CD4-positive, alpha-beta T cell treated with Interleukin-21 for 1 hour (primary cell): ENCODE results near the gene SPSB1.

ENCODE experiments used
- DNase-seq: peaks from one replicate; pipeline ENCODE4 v3.0.0-alpha.2; 2020

Gene SPSB1

DNA sequence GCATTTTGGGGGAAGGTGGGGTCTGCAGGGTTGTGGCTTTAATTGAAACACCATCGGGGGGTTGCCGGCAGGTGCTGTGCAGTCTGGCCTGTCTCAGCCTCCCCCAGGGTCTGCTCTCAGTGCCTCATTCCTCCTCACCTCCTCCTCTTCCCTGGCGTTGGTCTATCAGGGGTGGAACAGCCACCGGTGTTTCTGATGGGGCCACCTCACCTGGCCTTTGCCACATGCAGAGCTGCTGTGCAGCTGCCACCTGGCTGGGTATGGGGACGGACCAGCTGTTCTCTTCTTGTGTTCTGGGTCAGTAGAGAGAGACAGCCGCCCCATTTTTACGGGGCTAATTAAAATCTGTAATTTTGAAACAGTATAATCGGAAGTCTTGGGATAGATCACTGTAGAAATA is 53.9 kb downstream of the SPSB1 start:
- DNase-seq = no peak

DNA sequence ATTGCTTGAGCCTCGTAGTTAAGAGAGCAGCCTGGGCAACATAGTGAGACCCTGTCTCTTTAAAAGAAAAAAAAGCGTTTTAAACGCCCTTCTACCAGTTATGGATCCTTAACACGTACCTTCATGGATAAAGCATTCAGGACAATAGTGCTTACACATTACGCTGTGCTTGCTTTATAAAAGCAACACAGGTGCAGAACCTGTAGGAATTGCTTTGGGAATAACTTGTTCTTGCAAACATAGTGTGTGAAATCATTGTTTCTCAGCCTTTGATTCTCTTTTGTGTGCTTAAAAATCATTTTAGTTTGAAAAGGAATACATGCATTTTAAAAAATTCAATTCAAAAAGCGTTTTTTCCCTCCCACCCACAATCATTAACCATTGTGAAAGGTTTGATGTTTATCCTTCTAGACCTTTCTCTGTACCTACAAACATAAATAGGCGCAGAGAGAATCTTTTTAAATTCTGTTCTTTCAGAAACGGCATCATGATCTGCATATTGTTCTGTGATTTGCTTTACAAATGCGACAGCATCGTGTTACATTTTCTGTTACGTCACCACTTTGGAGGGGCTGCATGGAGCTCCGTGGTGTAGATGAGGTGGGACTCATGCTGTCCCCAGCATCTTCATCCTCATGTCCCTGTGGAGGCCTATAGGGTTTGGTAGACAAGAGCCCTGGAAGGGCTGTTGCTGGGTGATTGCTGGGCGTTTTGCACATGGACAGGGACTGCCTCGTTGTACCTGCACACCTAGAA is 54.6 kb downstream of the SPSB1 start:
- no peak for DNase-seq

GRCh38 chr1:9349331-9349851 is 56.7 kb downstream of the SPSB1 start:
- no peak for DNase-seq

- DNase-seq = no peak
Observed at GRCh38 chr1:9350013-9350908, 57.6 kb downstream of the SPSB1 start.

DNA sequence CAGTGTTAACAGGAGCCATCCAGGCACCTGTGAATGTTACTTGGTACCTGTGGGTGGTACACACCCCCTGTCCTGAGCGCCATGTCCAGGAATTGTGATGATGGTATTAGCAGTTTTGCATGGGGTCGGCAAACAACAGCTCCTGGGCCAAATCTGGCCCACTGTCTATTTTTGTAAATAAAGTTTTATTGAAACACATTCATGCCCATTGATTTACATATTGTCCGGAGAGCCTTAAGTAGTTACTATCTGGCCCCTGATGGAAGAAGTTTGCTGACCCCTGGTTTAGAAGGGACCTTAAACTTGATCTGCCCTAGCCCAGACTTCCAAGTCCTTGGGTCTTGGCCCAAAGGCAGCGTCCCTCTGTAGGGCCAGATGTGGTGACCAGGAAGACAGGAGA is 58.3 kb downstream of the SPSB1 start:
- no peak for DNase-seq

GRCh38 chr1:9351654-9352271 is 59.1 kb downstream of the SPSB1 start:
- no peak for DNase-seq

DNA sequence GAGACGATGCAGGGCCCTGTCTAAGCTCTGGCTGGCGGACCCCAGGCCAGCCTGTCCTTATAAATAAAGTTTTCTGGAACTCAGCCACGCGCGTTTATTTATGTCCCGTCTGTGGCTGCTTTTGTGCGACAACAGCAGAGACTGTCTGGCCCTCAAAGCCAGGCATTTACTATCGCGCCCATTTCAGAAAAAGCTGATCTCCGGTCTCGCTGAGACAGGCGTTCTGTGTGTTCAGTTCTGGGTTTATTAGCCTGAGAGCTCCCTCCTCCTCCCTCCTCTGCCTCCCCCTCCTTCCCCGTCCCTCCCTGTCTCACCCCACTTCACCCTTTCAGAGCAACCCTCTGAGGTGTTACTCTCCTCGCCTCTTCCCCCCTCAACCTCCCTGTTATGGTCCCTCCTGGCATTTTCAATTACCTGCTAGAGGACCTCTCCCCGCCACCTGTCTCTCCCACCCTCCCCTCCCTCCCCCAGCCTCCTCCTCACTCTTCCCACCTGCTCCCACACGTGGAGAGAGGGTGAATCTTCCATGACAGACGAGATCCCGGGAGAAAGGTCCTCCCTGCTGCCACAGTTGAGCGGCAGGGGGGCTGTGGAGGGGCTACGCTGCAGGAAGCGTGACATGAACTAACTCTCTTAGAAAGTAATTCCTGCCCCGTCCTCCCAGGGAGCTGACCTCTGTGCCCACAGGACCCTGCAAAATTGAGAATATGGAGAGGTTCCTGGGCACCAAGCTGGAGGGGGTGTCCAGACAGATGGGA is 59.9 kb downstream of the SPSB1 start:
- DNase-seq = no peak

DNA sequence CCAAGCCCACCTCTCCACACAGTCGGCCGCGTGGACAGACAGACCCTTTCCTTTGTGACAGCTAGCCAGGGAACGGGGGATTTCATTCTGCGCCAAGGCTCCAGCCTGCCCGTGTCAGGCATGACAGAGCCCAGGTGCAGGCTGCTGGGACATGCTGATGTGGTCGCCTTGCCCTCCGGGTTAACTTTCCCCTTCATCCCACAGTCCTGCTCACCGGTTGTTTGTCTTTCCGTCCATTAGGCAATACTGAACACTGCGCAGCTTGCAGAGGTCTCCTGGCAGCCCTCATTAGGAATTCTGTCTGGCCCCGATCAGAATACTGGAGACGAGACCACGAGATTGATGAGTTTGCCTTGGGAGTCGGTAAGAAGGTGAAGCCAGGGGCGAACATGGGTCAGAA is 62.8 kb downstream of the SPSB1 start:
- DNase-seq = no peak

- DNase-seq = no peak
Observed at GRCh38 chr1:9356021-9356420, 63.3 kb downstream of the SPSB1 start.

GRCh38 chr1:9356829-9357466 is 64.3 kb downstream of the SPSB1 start:
- no peak for DNase-seq

- no peak for DNase-seq
Observed at GRCh38 chr1:9357958-9358357, 65.3 kb downstream of the SPSB1 start.

DNA sequence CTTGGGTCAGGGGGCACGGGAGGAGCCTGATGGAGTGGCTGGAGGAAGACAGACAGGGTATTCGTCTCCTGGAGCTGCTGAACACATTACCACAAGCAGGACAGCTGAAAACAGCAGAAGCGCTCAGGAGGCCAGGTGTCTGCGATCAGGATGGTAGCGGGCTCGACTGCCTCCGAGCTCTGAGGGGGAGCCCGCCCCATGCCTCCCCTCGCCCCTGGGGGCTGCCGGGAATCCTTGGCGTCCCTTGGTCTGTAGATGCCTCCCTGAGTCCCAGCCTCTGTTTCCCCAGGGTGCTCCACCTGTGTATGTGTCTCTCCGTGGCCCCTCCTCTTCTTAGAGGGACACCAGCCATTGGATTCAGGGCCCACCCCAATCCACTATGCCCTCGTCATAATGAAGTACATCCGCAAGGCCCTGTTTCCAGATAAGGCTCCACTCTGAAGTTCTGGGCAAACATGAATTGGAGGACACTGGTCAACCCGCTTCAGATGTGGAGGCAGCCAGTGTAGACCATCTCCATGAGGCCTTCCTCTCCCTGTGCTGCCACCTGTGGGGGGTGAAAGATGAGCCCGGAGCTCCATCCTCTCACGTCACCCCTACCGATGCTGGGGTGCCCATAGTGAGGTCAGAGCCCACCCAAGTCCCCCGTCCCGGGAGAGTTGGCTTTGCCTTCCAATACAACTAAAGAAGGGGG is 67.8 kb downstream of the SPSB1 start:
- DNase-seq = no peak

- DNase-seq = no peak
Observed at GRCh38 chr1:9361630-9362260, 69.1 kb downstream of the SPSB1 start.

GRCh38 chr1:9362488-9362887 is 69.8 kb downstream of the SPSB1 start:
- DNase-seq = no peak

DNA sequence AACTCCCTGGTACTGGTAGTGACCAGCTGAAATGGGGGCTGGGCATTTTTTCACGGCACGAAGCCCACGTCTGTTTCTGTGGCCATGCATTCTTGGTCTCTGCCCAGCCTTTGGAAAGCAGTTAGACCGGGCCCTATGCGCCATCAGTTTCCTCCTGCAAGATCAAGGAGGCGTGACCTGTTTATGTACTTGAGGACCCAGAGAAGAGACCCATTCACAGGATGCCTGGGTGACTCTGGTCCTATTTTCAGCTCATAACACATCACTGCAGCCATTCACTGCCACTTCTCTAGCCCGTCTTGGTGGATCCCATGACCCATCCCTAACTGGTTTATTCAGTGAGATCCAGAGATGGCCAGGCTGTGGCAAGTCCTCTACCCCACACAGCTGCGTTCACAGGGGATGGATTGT is 70.4 kb downstream of the SPSB1 start:
- no peak for DNase-seq

GRCh38 chr1:9366298-9366697 is 73.6 kb downstream of the SPSB1 start:
- DNase-seq = no peak

DNA sequence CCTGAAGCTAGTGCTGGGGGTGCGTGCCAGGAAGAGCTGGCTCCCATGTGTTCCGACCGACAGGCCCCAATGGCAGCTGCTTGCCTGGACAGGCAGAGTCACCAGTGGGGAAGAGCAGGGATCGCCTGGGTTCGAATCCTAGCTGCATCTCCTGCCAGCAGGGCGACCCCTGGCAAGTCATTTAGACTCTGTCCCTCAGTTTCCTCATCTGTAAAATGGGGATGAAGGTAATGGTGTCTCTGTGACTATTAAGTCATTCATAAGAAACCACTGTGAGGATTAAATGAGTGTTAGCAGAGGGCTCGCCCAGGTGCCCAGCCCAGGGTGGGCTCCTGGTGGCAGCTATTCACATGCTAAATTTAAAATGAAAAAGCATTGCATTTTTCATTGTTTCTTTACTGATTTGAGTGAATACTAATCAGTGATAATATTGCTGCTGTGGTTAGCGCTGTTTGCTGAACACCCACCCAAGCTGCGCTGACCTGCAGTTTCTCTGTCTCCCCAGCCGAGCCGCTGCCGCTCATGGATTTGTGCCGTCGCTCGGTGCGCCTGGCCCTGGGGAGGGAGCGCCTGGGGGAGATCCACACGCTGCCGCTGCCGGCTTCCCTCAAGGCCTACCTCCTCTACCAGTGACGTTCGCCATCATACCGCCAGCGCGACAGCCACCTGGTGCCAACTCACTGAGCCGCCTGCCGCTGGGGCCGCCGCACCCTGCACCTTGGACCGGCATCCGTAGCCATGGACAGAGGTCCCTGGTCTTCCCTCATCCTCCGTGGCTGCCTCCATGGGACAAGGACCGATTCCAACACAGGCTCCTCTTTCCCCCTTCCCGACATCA is 74.5 kb downstream of the SPSB1 start:
- DNase-seq = no peak

DNA sequence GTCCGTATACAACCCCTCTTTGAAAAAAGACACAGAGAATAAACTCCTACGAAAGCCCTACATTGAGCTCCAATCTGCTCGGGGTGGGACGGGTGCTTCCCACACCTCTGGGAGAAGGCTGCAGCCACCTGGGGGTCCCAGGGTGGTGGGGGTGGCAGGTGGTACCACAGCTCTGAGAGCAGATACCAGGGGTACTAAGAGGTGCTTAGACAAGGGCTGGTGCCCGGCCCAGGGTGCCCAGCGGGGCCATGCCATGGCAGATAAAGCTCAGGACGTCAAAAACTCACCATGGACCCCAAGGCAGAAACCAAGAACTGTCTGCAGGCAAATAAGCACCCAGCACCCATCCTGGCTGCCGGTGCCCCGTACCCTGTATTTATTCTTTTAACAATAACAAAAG is 75.1 kb downstream of the SPSB1 start:
- no peak for DNase-seq

DNA sequence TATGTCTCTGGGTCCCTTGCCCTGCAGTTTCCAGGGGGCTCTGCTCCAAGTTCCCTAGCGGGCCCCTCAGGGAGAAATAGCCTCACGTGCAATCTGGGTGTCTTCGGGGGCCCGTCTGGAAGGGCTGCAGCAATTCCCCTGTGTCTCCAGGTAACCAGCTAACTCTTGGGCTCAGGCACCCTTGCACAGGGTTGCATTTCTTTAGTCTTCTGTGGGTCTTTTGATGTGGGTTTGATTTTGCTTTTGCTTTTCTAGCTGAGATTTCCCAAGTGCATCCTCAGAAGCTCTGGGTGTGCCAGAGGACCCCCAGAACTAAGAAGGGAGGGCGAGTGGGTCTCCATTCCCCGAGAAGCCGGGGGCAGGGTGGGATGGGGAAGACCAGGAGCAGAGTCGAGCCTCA is 75.7 kb downstream of the SPSB1 start:
- DNase-seq = no peak
